Mucosa of descending colon (tissue), 3 donors: ENCODE data around the gene BET1. TPM values are rescaled to one million over a fixed set of nuclear protein-coding genes. Genes with fewer than 3 reads are reported as not detected.

ENCODE experiments used
- ATAC-seq: fragments of 200-7000 bp; cut with Tn5 transposase; one replicate; pipeline ENCODE4 v1.9.1; 2020; ENCODE audit warnings: mild to moderate bottlenecking, moderate library complexity
- DNase-seq, 3 donors: peaks; one replicate each; pipeline ENCODE4 v3.0.0-alpha.2; 2020
- H3K36me3 ChIP-seq: fragments of 200-600 bp; one replicate; pipeline ENCODE4 v1.8.0; 2021; ENCODE audit warnings: low read depth, mild to moderate bottlenecking
- H3K4me1 ChIP-seq: fragments of 200-600 bp; one replicate; pipeline ENCODE4 v1.8.0; 2021; ENCODE audit warnings: low read depth, mild to moderate bottlenecking
- H3K4me3 ChIP-seq: fragments of 200-600 bp; one replicate; pipeline ENCODE4 v1.8.0; 2021; ENCODE audit warnings: mild to moderate bottlenecking
- H3K9me3 ChIP-seq: fragments of 200-600 bp; one replicate; pipeline ENCODE4 v1.8.0; 2021; ENCODE audit warnings: mild to moderate bottlenecking
- CTCF ChIP-seq: fragments of 200-600 bp; IDR thresholded peaks from one replicate; pipeline ENCODE4 v1.8.0; 2022; ENCODE audit warnings: antibody characterized with exemption, mild to moderate bottlenecking
- intact Hi-C, 2 donors: fragments of 100-400 bp; cut with DNase I in 1 of 2; cut with micrococcal nuclease in 1 of 2; formaldehyde crosslinking; loops; one replicate each; pipeline versions ENCODE4 v1.11.0 to v1.11.1; 2022; cut with DNase I, micrococcal nuclease
- total RNA-seq, 3 donors: library from RNA; stranded (reverse); fragmentation: NEBNext Ultra II Directional in 2 of 3; extraction: Animal tissue kit (Norgen Biotek cat#: 25700) in 2 of 3; gene quantifications; one replicate each; pipeline versions ENCODE4 v1.2.1 to v1.2.4, GENCODE V29; 2021 to 2023
- donor health status: DM: no; HTN: no; CAD: no; lungs with moderate emphysema.
- donor health status: DM: no; HTN: no; CAD: no.
- donor health status: DM: no; HTN: yes; CAD: no.

The BET1 gene
- total RNA-seq, 3 donors from 2014 or later = 16.4 to 21.4 (median 18.9) TPM

- no peak overlapping the region for H3K4me3 ChIP-seq
- no peak for ATAC-seq
- intact Hi-C loops = no loop called here
- H3K9me3 ChIP-seq = no peaks in the 10 kb centered on the region
- no peaks in the 10 kb centered on the region for H3K36me3 ChIP-seq
- no peaks in the 10 kb centered on the region for H3K4me1 ChIP-seq
- no peak for TF ChIP-seq CTCF
- DNase-seq = no peak
Observed at GRCh38 chr7:93948106-93948505, 56.0 kb downstream of the BET1 start.

GRCh38 chr7:93945756-93946535 lies 58.2 kb downstream of the BET1 start:
- no peak for TF ChIP-seq CTCF
- DNase-seq (no peak), ATAC-seq (no peak)
- Histone ChIP-seq H3K36me3 (no peaks in the 10 kb centered on the region), H3K4me1 (no peaks in the 10 kb centered on the region), H3K9me3 (no peaks in the 10 kb centered on the region), H3K4me3 (no peak overlapping the region)
- intact Hi-C loops = no loop called here

- DNase-seq (no peak), ATAC-seq (no peak)
- H3K36me3 ChIP-seq = no peaks in the 10 kb centered on the region
- H3K9me3 ChIP-seq = no peaks in the 10 kb centered on the region
- H3K4me3 ChIP-seq = no peak overlapping the region
- TF ChIP-seq CTCF = no peak
- no peaks in the 10 kb centered on the region for H3K4me1 ChIP-seq
- intact Hi-C loops = no loop called here
Observed at GRCh38 chr7:93945083-93945482, 59.1 kb downstream of the BET1 start.

- Histone ChIP-seq H3K4me1 (no peaks in the 10 kb centered on the region), H3K9me3 (no peaks in the 10 kb centered on the region), H3K36me3 (no peaks in the 10 kb centered on the region), H3K4me3 (no peak overlapping the region)
- intact Hi-C loops = no loop called here
- no peak for DNase-seq
- TF ChIP-seq CTCF = no peak
- ATAC-seq = no peak
Observed at GRCh38 chr7:93944673-93945072, 59.5 kb downstream of the BET1 start.

GRCh38 chr7:93943816-93944540 lies 60.2 kb downstream of the BET1 start:
- H3K4me3 ChIP-seq = no peak overlapping the region
- DNase-seq = no peak
- no peaks in the 10 kb centered on the region for H3K36me3 ChIP-seq
- H3K9me3 ChIP-seq = no peaks in the 10 kb centered on the region
- H3K4me1 ChIP-seq = no peaks in the 10 kb centered on the region
- no peak for TF ChIP-seq CTCF
- ATAC-seq = no peak
- intact Hi-C loops = no loop called here

Other genes with a start within 250 kb of the BET1 start
- under 1 TPM; 0.41 to 0.61 (median 0.46) TPM for gene TFPI2, start 113.6 kb downstream of the BET1 start, total RNA-seq
- gene GNGT1, start 97.8 kb downstream of the BET1 start, total RNA-seq = not detected
- 1 to 10 TPM; 1.7 to 7.7 (median 3.4) TPM for gene GNG11, start 82.6 kb downstream of the BET1 start, total RNA-seq